Activated CD8-positive, alpha-beta memory T cell treated with anti-CD3 and anti-CD28 coated beads for 24 hours (primary cell): ENCODE results near the gene DENND4C.

ENCODE experiments used
- DNase-seq: peaks from one replicate; pipeline ENCODE4 v3.0.0-alpha.2; 2020

Gene DENND4C

GRCh38 chr9:19420877-19421276 is 190.4 kb downstream of the DENND4C start:
- DNase-seq: no peak
